Activated effector memory CD4-positive, alpha-beta T cell treated with anti-CD3 and anti-CD28 coated beads, Interleukin-2, amount 50 U/mL, for 16 hours (primary cell): ENCODE results near the gene PLCL2.
A peak's percentile ranks its signal among the peaks of the same experiment; 100 is the strongest.

Experiments used
- DNase-seq: peaks from one replicate; pipeline ENCODE4 v3.0.0-alpha.2; 2020

Gene PLCL2

GRCh38 chr3:16866571-16866970, 18.2 kb upstream of the PLCL2 start:
- no peak for DNase-seq

GRCh38 chr3:16868513-16868912, 16.2 kb upstream of the PLCL2 start:
- DNase-seq, result no peak

- no peak for DNase-seq
These were observed 15.3 kb upstream of the PLCL2 start for GRCh38 chr3:16869261-16870005.

- no peak for DNase-seq
These were observed 12.6 kb upstream of the PLCL2 start for GRCh38 chr3:16871915-16872842.

GRCh38 chr3:16873872-16874271, 10.9 kb upstream of the PLCL2 start:
- DNase-seq, result no peak

GRCh38 chr3:16875876-16876550, 8.7 kb upstream of the PLCL2 start:
- DNase-seq, result no peak

GRCh38 chr3:16877505-16877904, 7.2 kb upstream of the PLCL2 start:
- DNase-seq, result no peak

GRCh38 chr3:16877911-16878310, 6.8 kb upstream of the PLCL2 start:
- no peak for DNase-seq

GRCh38 chr3:16881896-16882630, 2.7 kb upstream of the PLCL2 start:
- no peak for DNase-seq

- no peak for DNase-seq
These were observed 1.6 kb upstream of the PLCL2 start for GRCh38 chr3:16883057-16883722.

- DNase-seq, result no peak
These were observed 1.1 kb upstream of the PLCL2 start for GRCh38 chr3:16883723-16884083.

GRCh38 chr3:16884084-16884747, 539 bp upstream of the PLCL2 start:
- DNase-seq, result peak; percentile 90

GRCh38 chr3:16885593-16886302, 993 bp downstream of the PLCL2 start:
- DNase-seq, result no peak

GRCh38 chr3:16886303-16886683, 1.5 kb downstream of the PLCL2 start:
- DNase-seq, result no peak

- DNase-seq, result no peak
These were observed 2.4 kb downstream of the PLCL2 start for GRCh38 chr3:16887130-16887529.

GRCh38 chr3:16888356-16888755, 3.6 kb downstream of the PLCL2 start:
- DNase-seq, result no peak

- DNase-seq, result no peak
These were observed 4.2 kb downstream of the PLCL2 start for GRCh38 chr3:16888785-16889607.

GRCh38 chr3:16890597-16891333, 6.0 kb downstream of the PLCL2 start:
- no peak for DNase-seq

- DNase-seq, result no peak
These were observed 9.0 kb downstream of the PLCL2 start for GRCh38 chr3:16893618-16894200.
